ENCODE results near the gene VWC2L.

VWC2L gene

DNA sequence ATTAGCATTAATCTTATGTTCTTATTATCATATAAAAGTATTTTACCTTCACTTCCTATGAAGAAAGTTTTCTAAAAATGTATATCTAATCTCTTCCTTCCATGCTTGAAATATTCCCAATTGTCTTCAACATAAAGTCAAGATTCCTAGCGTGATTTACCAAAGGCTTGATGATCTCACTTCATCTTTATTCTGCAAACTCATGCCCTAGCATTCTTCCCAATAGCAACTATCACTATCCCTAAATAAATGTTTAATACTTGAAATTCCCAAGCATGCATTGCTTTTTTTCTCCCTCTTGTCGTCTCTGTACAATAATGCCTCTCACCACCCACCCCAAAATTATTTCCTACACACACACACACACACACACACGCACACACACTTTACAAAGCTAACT lies 125.8 kb downstream of the VWC2L start:
- no peaks in the 10 kb centered on the region for H3K4me1 Mint-ChIP-seq (ENCODE audit: low read depth)
- no peak overlapping the region for H3K4me3 Mint-ChIP-seq
- H3K9me3 Mint-ChIP-seq = no peaks in the 10 kb centered on the region
- H3K27me3 Mint-ChIP-seq (ENCODE audit: low read depth) = no peaks in the 10 kb centered on the region
- H3K27ac Mint-ChIP-seq = no peak overlapping the region
- no peaks in the 10 kb centered on the region for H3K36me3 Mint-ChIP-seq (ENCODE audit: low read depth)
- DNase-seq (ENCODE audit: low spot score) = no peak

DNA sequence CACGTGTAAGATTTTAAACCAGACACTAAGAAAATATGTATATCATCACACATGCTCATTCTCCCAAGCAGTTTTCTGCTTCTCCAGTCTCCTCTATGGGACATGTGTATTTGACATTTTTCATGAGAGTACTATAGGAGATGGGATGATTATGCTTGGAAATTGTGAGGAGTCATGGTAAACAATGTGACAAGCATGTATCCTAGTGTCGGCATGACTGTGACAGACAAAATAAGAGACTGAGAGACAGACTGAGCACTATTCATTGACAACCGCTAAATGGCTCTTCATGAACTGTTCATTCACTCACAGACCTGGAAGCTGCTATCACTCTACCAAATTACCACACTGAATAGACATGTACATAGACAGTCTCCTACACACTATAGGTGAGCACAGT lies 127.1 kb downstream of the VWC2L start:
- no peaks in the 10 kb centered on the region for H3K4me1 Mint-ChIP-seq (ENCODE audit: low read depth)
- no peak overlapping the region for H3K27ac Mint-ChIP-seq
- H3K4me3 Mint-ChIP-seq = no peak overlapping the region
- no peak for DNase-seq (ENCODE audit: low spot score)
- no peaks in the 10 kb centered on the region for H3K9me3 Mint-ChIP-seq
- no peaks in the 10 kb centered on the region for H3K36me3 Mint-ChIP-seq (ENCODE audit: low read depth)
- H3K27me3 Mint-ChIP-seq (ENCODE audit: low read depth) = no peaks in the 10 kb centered on the region

DNA sequence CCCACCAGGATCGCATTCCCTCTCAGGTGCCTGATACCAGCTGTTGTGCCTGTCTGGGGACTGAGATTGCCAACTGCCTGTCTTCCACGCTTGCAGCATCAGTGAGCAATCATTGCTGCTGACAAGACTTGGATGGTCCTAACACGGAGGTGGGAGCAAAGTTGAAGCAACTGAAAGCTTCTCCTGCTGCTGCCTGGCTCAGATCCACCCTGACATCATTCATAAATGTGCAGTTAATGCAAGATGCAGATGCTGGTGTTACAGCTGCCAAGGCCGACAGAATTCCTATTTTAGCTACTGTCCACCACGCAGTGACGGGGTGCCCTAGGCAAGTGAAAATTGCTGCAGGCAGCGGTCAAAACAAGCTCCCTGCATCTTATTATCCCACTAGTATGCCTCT lies 131.4 kb downstream of the VWC2L start:
- H3K4me3 Mint-ChIP-seq = no peak overlapping the region
- H3K27me3 Mint-ChIP-seq (ENCODE audit: low read depth) = no peaks in the 10 kb centered on the region
- DNase-seq (ENCODE audit: low spot score) = no peak
- H3K36me3 Mint-ChIP-seq (ENCODE audit: low read depth) = no peaks in the 10 kb centered on the region
- no peak overlapping the region for H3K27ac Mint-ChIP-seq
- H3K9me3 Mint-ChIP-seq = no peaks in the 10 kb centered on the region
- no peaks in the 10 kb centered on the region for H3K4me1 Mint-ChIP-seq (ENCODE audit: low read depth)

DNA sequence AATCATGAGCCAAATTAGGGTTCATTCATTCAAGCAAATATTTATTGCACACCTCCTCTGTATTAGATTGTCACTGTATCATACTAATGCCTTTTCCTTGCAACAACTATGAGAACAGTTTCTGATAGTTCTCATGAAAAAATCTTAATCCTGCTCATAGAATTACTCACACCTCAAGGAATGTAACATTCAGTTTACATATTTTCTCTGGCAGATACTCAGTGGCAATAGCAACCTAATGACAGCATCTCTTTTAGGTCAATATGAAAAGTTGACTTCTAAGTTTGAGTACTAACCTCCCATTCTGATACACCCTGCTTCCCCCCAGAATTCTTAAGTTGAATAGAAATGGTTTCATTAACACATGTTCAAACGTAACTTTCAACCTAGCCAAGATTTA lies 132.0 kb downstream of the VWC2L start:
- Mint-ChIP-seq H3K27ac (no peak overlapping the region), H3K9me3 (no peaks in the 10 kb centered on the region), H3K27me3 (ENCODE audit: low read depth) (no peaks in the 10 kb centered on the region), H3K4me3 (no peak overlapping the region), H3K36me3 (ENCODE audit: low read depth) (no peaks in the 10 kb centered on the region), H3K4me1 (ENCODE audit: low read depth) (no peaks in the 10 kb centered on the region)
- no peak for DNase-seq (ENCODE audit: low spot score)

DNA sequence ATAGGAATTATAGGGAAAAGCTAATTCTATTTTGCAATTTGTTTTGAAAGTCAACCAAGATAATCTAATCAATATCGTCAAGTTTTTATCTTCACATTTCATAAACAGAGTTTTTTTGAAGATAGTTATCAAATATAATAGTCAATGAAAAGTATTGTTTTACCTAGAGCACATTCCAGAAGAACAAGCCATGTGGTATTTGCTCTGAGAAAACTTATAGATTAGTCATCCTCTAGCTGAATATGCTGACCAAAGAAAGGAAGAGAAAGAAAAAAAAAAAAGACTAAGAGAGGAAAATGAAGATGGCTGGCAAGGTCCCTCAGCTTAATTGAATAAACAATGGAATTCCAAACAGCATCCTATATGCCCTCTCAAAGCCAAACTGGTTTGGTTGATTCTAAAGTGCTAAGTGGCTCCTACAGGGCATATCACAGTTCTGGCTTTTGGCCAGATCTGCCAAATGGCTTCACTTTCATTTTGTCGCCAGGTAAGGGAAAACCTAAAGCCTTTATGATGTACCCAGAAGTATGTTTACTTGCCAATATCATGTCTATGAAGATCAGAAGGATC lies 132.6 kb downstream of the VWC2L start:
- DNase-seq (ENCODE audit: low spot score) = no peak
- Mint-ChIP-seq H3K36me3 (ENCODE audit: low read depth) (no peaks in the 10 kb centered on the region), H3K4me1 (ENCODE audit: low read depth) (no peaks in the 10 kb centered on the region), H3K9me3 (no peaks in the 10 kb centered on the region), H3K4me3 (no peak overlapping the region), H3K27me3 (ENCODE audit: low read depth) (no peaks in the 10 kb centered on the region), H3K27ac (no peak overlapping the region)

DNA sequence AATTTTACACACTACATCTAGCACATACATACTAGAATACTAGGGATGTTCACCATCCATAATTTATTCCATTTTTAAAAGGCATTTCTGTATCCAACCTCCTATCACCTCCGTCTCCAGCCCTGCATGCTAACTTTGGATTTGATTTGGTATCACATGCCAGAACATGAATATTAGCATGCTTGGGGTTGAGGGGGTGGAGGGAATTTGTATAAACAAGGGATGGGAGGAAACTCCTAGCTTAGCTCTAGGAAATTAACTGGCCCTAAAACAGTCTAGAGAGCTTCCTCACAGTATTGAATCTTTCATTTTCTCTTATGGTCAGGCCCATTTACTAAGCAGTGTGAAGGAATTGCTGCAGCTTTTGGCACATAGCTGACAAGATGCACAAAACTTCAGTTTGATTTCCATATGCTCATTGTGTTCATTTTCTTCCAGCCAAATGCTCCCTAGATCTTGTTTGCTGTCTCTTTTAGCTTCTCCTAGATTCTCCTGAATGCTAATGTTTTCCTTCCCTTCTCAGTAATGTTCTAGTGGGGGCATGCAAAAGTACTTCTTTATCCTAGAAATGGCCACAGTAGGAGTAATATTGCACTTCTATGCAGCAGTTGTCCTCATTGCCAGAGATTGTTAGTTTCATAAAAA lies 135.2 kb downstream of the VWC2L start:
- Mint-ChIP-seq H3K27ac (no peak overlapping the region), H3K27me3 (ENCODE audit: low read depth) (no peaks in the 10 kb centered on the region), H3K36me3 (ENCODE audit: low read depth) (no peaks in the 10 kb centered on the region), H3K4me3 (no peak overlapping the region), H3K4me1 (ENCODE audit: low read depth) (no peaks in the 10 kb centered on the region), H3K9me3 (no peaks in the 10 kb centered on the region)
- no peak for DNase-seq (ENCODE audit: low spot score)

DNA sequence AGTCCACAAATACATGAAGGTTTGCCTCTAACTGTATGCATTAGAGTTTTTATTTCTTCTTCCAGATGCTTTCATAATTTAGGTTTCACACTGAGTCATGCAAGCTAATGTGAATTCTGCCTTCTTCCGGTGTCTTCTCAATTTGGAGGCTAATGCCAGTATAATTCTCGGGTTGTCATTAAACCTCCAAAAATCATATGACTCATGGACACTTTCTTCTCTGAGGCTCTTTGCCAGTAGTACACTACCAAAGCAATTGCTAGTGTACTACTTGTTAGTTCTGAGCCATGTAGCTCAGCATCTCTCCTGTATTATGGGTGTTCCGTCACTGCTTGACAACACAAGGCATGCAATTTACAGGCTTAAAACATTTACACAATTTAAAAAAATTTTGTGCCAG lies 137.1 kb downstream of the VWC2L start:
- Mint-ChIP-seq H3K4me1 (ENCODE audit: low read depth) (no peaks in the 10 kb centered on the region), H3K27ac (no peak overlapping the region), H3K36me3 (ENCODE audit: low read depth) (no peaks in the 10 kb centered on the region), H3K4me3 (no peak overlapping the region), H3K9me3 (no peaks in the 10 kb centered on the region), H3K27me3 (ENCODE audit: low read depth) (no peaks in the 10 kb centered on the region)
- no peak for DNase-seq (ENCODE audit: low spot score)

DNA sequence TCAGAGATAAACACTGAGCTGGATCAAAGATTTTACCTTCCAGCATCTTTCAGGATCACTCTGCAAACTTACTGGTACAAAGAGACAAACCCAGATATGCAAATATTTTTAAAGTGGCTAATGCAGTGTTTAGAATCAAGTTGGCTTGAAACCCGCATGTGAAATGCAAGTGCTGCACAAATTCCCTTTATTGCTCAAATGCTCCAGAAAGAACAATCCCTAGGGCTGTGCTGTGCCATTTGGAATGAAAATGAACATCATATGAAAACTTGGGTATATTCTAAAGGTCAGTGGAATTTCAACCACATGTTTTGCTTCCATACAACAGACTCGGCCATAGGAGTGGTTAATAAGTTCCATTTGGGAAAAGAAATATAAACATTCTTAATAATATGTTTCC lies 139.1 kb downstream of the VWC2L start:
- Mint-ChIP-seq H3K4me3 (no peak overlapping the region), H3K27me3 (ENCODE audit: low read depth) (no peaks in the 10 kb centered on the region), H3K9me3 (no peaks in the 10 kb centered on the region), H3K27ac (no peak overlapping the region), H3K4me1 (ENCODE audit: low read depth) (no peaks in the 10 kb centered on the region), H3K36me3 (ENCODE audit: low read depth) (no peaks in the 10 kb centered on the region)
- no peak for DNase-seq (ENCODE audit: low spot score)

DNA sequence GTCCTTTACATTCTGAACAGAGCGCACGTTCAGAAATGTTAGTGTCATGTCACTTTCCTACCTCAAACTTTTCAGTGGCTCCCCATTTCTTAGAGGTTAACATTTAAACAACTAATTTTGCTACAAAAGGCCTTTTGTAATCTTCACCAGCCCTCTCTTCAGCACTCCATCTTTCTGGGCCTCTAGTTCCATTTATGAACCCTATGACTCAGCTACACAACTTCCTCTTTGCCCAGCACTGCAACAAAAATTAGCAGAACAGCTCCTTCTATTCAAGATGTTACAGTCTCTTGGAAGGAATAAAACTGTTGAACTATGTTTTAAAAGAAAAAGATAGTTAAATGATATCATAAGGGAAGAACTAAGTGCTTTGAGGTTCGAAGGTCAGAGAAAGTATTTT lies 139.9 kb downstream of the VWC2L start:
- Mint-ChIP-seq H3K27ac (no peak overlapping the region), H3K27me3 (ENCODE audit: low read depth) (no peaks in the 10 kb centered on the region), H3K36me3 (ENCODE audit: low read depth) (no peaks in the 10 kb centered on the region), H3K9me3 (no peaks in the 10 kb centered on the region), H3K4me3 (no peak overlapping the region), H3K4me1 (ENCODE audit: low read depth) (no peaks in the 10 kb centered on the region)
- DNase-seq (ENCODE audit: low spot score) = no peak

DNA sequence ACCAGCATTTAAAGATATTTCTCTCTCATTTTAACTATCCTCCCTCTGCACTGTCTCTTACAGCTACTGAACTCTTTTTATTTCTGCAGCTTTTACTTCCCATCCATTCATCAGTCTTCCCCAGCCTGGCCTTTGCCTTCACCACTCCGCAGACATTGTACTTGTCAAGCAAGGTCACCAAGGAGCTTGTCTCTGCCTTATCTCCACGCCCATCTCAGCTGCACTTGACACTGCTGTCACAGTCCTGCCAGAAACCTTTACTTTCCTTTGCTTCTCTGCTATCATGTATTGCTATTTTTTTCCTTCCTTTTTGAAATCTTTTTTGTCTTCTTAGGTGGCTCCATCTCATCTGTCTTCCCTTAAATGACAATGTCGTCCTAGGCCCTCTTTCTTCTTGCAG lies 147.0 kb downstream of the VWC2L start:
- Mint-ChIP-seq H3K27me3 (ENCODE audit: low read depth) (no peaks in the 10 kb centered on the region), H3K9me3 (no peaks in the 10 kb centered on the region), H3K4me3 (no peak overlapping the region), H3K27ac (no peak overlapping the region), H3K4me1 (ENCODE audit: low read depth) (no peaks in the 10 kb centered on the region), H3K36me3 (ENCODE audit: low read depth) (no peaks in the 10 kb centered on the region)
- no peak for DNase-seq (ENCODE audit: low spot score)

DNA sequence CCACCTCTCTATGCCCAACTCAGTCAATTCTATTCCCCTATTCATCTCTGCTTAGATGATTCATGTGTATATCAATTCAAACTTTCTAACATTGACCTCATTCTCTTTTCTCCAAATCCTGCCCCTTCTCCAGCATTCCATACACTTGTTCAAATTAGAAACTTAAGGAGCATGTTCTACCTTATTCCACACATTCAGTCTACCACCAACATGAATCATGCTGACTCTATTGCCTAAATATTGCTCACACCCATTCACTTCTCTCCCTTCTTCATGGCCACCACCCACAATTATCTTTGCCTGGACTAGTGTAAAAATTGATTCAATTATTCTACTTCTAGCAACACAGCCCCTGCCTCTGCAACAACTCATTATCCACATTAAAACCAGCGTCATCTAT lies 147.5 kb downstream of the VWC2L start:
- no peaks in the 10 kb centered on the region for H3K4me1 Mint-ChIP-seq (ENCODE audit: low read depth)
- H3K36me3 Mint-ChIP-seq (ENCODE audit: low read depth) = no peaks in the 10 kb centered on the region
- no peak for DNase-seq (ENCODE audit: low spot score)
- H3K27ac Mint-ChIP-seq = no peak overlapping the region
- no peaks in the 10 kb centered on the region for H3K27me3 Mint-ChIP-seq (ENCODE audit: low read depth)
- H3K4me3 Mint-ChIP-seq = no peak overlapping the region
- no peaks in the 10 kb centered on the region for H3K9me3 Mint-ChIP-seq

DNA sequence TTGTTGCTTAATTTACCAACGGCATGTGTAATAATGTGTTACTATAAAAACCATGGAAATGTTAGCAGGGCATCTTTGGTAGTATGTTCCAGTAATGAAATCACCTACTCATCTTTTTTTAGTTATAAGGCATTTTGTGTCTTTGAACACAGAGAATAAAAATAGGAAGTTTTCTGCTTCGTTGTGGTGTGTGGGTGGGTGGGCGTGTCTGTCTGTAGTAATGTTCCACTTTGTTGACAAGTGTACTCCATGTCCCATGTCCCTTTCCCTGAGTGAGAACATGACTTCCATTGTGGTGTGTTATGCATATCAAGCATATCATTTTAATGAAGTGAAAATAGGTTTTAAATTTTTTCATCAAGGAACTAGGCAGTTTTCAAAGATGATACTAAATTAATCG lies 149.3 kb downstream of the VWC2L start:
- H3K4me1 Mint-ChIP-seq (ENCODE audit: low read depth) = no peaks in the 10 kb centered on the region
- H3K27ac Mint-ChIP-seq = no peak overlapping the region
- H3K4me3 Mint-ChIP-seq = no peak overlapping the region

DNA sequence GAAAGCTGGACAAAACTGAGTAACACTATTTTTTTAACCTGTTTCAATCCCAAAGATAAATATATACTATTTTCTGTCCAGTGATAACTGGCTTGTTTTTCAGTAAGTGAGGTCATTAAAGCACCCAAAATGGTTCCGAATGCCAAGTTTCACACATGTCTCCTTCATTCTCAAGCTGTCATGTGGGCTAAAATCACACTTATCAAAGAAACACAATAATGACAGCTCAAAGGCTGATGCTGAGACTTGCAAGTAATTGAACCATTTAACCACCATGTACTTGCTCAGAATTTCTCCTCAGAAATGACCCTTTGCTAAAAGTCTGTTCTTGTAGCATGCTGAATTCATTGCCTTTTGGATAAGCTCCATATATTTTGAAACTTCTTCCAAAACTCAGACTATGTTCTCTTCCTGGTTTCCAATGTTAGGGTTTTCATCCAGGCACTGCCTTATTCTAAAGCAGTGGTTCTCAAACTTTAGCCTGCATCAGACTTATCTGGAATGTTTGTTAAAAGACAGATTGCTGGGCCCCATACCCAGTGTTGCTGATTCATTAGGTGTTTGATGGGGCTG lies 149.8 kb downstream of the VWC2L start:
- H3K27ac Mint-ChIP-seq = no peak overlapping the region
- H3K27me3 Mint-ChIP-seq (ENCODE audit: low read depth) = no peaks in the 10 kb centered on the region

More for the DNA sequence above, 149.3 kb downstream of the VWC2L start:
- DNase-seq (ENCODE audit: low spot score) = no peak
- H3K9me3 Mint-ChIP-seq = no peaks in the 10 kb centered on the region
- no peaks in the 10 kb centered on the region for H3K27me3 Mint-ChIP-seq (ENCODE audit: low read depth)
- no peaks in the 10 kb centered on the region for H3K36me3 Mint-ChIP-seq (ENCODE audit: low read depth)

DNA sequence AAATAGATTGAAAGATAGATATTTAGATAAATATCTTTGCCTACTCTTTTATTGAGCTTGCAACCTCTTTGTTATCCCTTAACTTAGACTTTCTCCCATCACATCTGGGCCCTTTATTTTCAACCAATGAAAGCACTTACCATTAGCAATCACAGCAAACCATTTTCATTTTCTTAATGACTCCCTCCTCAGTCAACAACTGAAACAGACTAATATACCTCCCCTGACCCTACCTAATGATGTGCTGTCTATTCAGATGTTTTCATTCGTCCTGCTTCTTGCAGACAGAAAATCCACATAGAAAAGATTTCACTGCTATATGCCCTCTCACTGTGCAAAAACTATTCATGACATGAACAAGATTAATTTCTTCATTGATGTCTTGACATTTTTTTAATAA lies 154.4 kb downstream of the VWC2L start:
- no peaks in the 10 kb centered on the region for H3K27me3 Mint-ChIP-seq (ENCODE audit: low read depth)
- DNase-seq (ENCODE audit: low spot score) = no peak

More for the DNA sequence above, 149.8 kb downstream of the VWC2L start:
- H3K36me3 Mint-ChIP-seq (ENCODE audit: low read depth) = no peaks in the 10 kb centered on the region
- H3K9me3 Mint-ChIP-seq = no peaks in the 10 kb centered on the region
- no peak for DNase-seq (ENCODE audit: low spot score)
- no peaks in the 10 kb centered on the region for H3K4me1 Mint-ChIP-seq (ENCODE audit: low read depth)
- no peak overlapping the region for H3K4me3 Mint-ChIP-seq

DNA sequence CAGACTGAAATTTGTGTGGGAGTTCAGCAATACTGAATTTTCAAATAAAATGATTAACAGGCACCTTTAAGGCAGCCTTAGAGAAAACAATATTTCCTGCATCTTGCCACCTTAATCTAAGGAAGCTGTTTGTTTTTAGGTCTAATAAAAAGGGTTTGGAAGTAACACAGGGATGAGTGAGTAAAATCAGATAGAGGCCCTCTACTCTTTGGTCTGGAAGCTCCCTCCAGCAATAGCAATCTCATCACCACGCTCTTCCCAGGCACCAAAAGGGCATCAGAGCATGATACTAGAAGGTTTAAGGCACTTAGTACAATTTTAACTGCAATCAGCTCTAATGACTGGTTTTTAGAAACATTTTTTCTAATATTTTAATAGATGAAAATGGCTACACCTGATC lies 155.6 kb downstream of the VWC2L start:
- Mint-ChIP-seq H3K36me3 (ENCODE audit: low read depth) (no peaks in the 10 kb centered on the region), H3K27ac (no peak overlapping the region), H3K27me3 (ENCODE audit: low read depth) (no peaks in the 10 kb centered on the region), H3K4me3 (no peak overlapping the region), H3K4me1 (ENCODE audit: low read depth) (no peaks in the 10 kb centered on the region), H3K9me3 (no peaks in the 10 kb centered on the region)
- DNase-seq (ENCODE audit: low spot score) = no peak

More for the DNA sequence above, 154.4 kb downstream of the VWC2L start:
- Mint-ChIP-seq H3K9me3 (no peaks in the 10 kb centered on the region), H3K36me3 (ENCODE audit: low read depth) (no peaks in the 10 kb centered on the region), H3K27ac (no peak overlapping the region), H3K4me3 (no peak overlapping the region), H3K4me1 (ENCODE audit: low read depth) (no peaks in the 10 kb centered on the region)
